IMR-90 (cell line): ENCODE data around the gene NRARP. TPM values are rescaled to one million over a fixed set of nuclear protein-coding genes. Genes with fewer than 3 reads are reported as not detected.

ENCODE experiments used
- ATAC-seq: fragments of 200-7000 bp; cut with Tn5 transposase; 2 replicates; pipeline ENCODE4 v1.9.1; 2020; ENCODE audit warnings: low read depth, mild to moderate bottlenecking, moderate library complexity
- BruUV-seq: library from RNA; stranded (reverse); fragments of 400-500 nt; replicated peaks from 2 replicates; lab custom pipeline; 2021; lab: Mats Ljungman, UMichigan
- CTCF ChIA-PET: fragments of 300-600 bp; formaldehyde crosslinking; extraction: SDS; loops from one replicate; lab custom pipeline; 2021; ENCODE audit warnings: antibody characterized with exemption; lab: Yijun Ruan, JAX
- POLR2A ChIA-PET: fragments of 300-600 bp; sonication (Branson Sonifier 250); formaldehyde crosslinking; loops from one replicate; lab custom pipeline; 2022; ENCODE audit warnings: antibody characterized with exemption; ENCODE audit not compliant: unreplicated experiment; lab: Charles Lee
- DNase-seq: peaks from one replicate; pipeline ENCODE4 v3.0.0; 2013
- H2AFZ ChIP-seq: replicated peaks from 2 replicates; pipeline ENCODE3; 2013; ENCODE audit warnings: low read length, mild to moderate bottlenecking; ENCODE audit not compliant: poor library complexity
- H2AK5ac ChIP-seq: 2 replicates; pipeline ENCODE4 v1.6.1; 2013; ENCODE audit warnings: low read depth, low read length, inconsistent platforms
- H2AK9ac ChIP-seq: replicated peaks from 2 replicates; pipeline ENCODE3; 2013; ENCODE audit warnings: mild to moderate bottlenecking, low read depth, low read length, moderate library complexity; ENCODE audit not compliant: poor library complexity
- H2BK120ac ChIP-seq: 2 replicates; pipeline ENCODE4 v1.6.1; 2013; ENCODE audit warnings: low read depth, low read length, inconsistent platforms
- H2BK15ac ChIP-seq: 3 replicates; pipeline ENCODE4 v1.6.1; 2013; ENCODE audit warnings: low read depth, low read length, inconsistent platforms
- H2BK20ac ChIP-seq: 2 replicates; pipeline ENCODE4 v1.6.1; 2013; ENCODE audit warnings: low read depth, mild to moderate bottlenecking, inconsistent platforms, low read length, moderate library complexity
- H2BK5ac ChIP-seq: 2 replicates; pipeline ENCODE4 v1.6.1; 2013; ENCODE audit warnings: mild to moderate bottlenecking, low read depth, low read length, inconsistent platforms; ENCODE audit not compliant: poor library complexity, severe bottlenecking
- H3K14ac ChIP-seq: replicated peaks from 2 replicates; pipeline ENCODE4 v1.6.1; 2013; ENCODE audit warnings: low read depth, low read length, inconsistent platforms
- H3K18ac ChIP-seq: 2 replicates; pipeline ENCODE4 v1.6.1; 2013; ENCODE audit warnings: low read depth, low read length, control low read depth
- H3K23ac ChIP-seq: 2 replicates; pipeline ENCODE4 v1.6.1; 2013; ENCODE audit warnings: low read depth, low read length, inconsistent platforms
- H3K27ac ChIP-seq: 2 replicates; pipeline ENCODE4 v1.5.1; 2013; ENCODE audit warnings: mild to moderate bottlenecking, control low read depth, low read length; ENCODE audit not compliant: insufficient read depth
- H3K27me3 ChIP-seq: 2 replicates; pipeline ENCODE4 v1.6.1; 2013; ENCODE audit warnings: low read length; ENCODE audit not compliant: control insufficient read depth, insufficient read depth
- H3K36me3 ChIP-seq: 2 replicates; pipeline ENCODE4 v1.6.1; 2013; ENCODE audit warnings: low read length, mixed read lengths; ENCODE audit not compliant: control insufficient read depth, insufficient read depth
- H3K4ac ChIP-seq: 2 replicates; pipeline ENCODE4 v1.6.1; 2013; ENCODE audit warnings: low read depth, low read length, inconsistent platforms
- H3K4me1 ChIP-seq: 2 replicates; pipeline ENCODE4 v1.6.1; 2013; ENCODE audit warnings: low read length, mixed read lengths; ENCODE audit not compliant: control insufficient read depth, insufficient read depth
- H3K4me2 ChIP-seq: 2 replicates; pipeline ENCODE4 v1.6.1; 2013; ENCODE audit warnings: low read depth, mild to moderate bottlenecking, control low read depth, low read length, moderate library complexity
- H3K4me3 ChIP-seq: 2 replicates; pipeline ENCODE4 v1.5.1; 2013; ENCODE audit warnings: low read depth, mild to moderate bottlenecking, control low read depth, low read length, moderate library complexity; ENCODE audit not compliant: insufficient read depth
- H3K56ac ChIP-seq: 2 replicates; pipeline ENCODE4 v1.6.1; 2013; ENCODE audit warnings: low read length, inconsistent platforms; ENCODE audit not compliant: insufficient read depth; ENCODE audit errors: extremely low read depth
- H3K79me1 ChIP-seq, 2 experiments: 2 replicates each; pipeline ENCODE4 v1.6.1; 2013; ENCODE audit warnings: low read length in 2 of 2, inconsistent platforms in 1 of 2, low read depth in 1 of 2
- H3K9ac ChIP-seq: 2 replicates; pipeline ENCODE4 v1.6.1; 2013; ENCODE audit warnings: low read depth, low read length, control low read depth
- H3K9me1 ChIP-seq: 2 replicates; pipeline ENCODE4 v1.6.1; 2013; ENCODE audit warnings: low read length, inconsistent platforms; ENCODE audit not compliant: insufficient read depth
- H3K9me3 ChIP-seq: 2 replicates; pipeline ENCODE4 v1.6.1; 2013; ENCODE audit warnings: low read length; ENCODE audit not compliant: control insufficient read depth, insufficient read depth
- H4K20me1 ChIP-seq: 2 replicates; pipeline ENCODE4 v1.6.1; 2013; ENCODE audit warnings: low read length, inconsistent platforms; ENCODE audit not compliant: insufficient read depth
- H4K5ac ChIP-seq: 2 replicates; pipeline ENCODE4 v1.6.1; 2013; ENCODE audit warnings: mild to moderate bottlenecking, low read depth, low read length, control low read depth
- H4K8ac ChIP-seq, 2 experiments: 2 replicates each; pipeline ENCODE4 v1.6.1; 2013; ENCODE audit warnings: low read depth in 2 of 2, low read length in 2 of 2, control low read depth in 1 of 2, inconsistent platforms in 1 of 2
- H4K91ac ChIP-seq: 2 replicates; pipeline ENCODE4 v1.6.1; 2013; ENCODE audit warnings: low read depth, low read length, inconsistent platforms; ENCODE audit not compliant: insufficient read depth
- BHLHE40 ChIP-seq: fragments of 150-350 bp; IDR thresholded peaks from 2 replicates; pipeline ENCODE4 v1.6.1; 2016; ENCODE audit warnings: mild to moderate bottlenecking, low read depth, low read length
- CEBPB ChIP-seq: IDR thresholded peaks from 2 replicates; pipeline ENCODE4 v1.6.1; 2012; ENCODE audit warnings: low read depth, low read length, improper control_type of control experiment
- CHD1 ChIP-seq: IDR thresholded peaks from 2 replicates; pipeline ENCODE4 v1.6.1; 2012; ENCODE audit warnings: low read depth, low read length, improper control_type of control experiment
- FOS ChIP-seq: fragments of 150-350 bp; IDR thresholded peaks from 2 replicates; pipeline ENCODE4 v1.6.1; 2016; ENCODE audit warnings: low read depth, low read length
- MAFK ChIP-seq: IDR thresholded peaks from 2 replicates; pipeline ENCODE4 v1.6.1; 2012; ENCODE audit warnings: low read depth, low read length, improper control_type of control experiment
- MAZ ChIP-seq: IDR thresholded peaks from 2 replicates; pipeline ENCODE4 v1.6.1; 2012; ENCODE audit warnings: low read depth, mild to moderate bottlenecking, low read length, improper control_type of control experiment, moderate library complexity, borderline replicate concordance
- MXI1 ChIP-seq: IDR thresholded peaks from 2 replicates; pipeline ENCODE4 v1.6.1; 2012; ENCODE audit warnings: low read depth, mild to moderate bottlenecking, low read length, moderate library complexity, borderline replicate concordance
- NFE2L2 ChIP-seq: fragments of 150-350 bp; IDR thresholded peaks from 2 replicates; pipeline ENCODE4 v1.6.1; 2016; ENCODE audit warnings: low read depth, mild to moderate bottlenecking, low read length
- POLR2A ChIP-seq: IDR thresholded peaks from 2 replicates; pipeline ENCODE4 v1.6.1; 2012; ENCODE audit warnings: mild to moderate bottlenecking, low read depth, low read length
- RAD21 ChIP-seq: IDR thresholded peaks from 2 replicates; pipeline ENCODE4 v1.6.1; 2012; ENCODE audit warnings: low read length, improper control_type of control experiment
- RCOR1 ChIP-seq: IDR thresholded peaks from 2 replicates; pipeline ENCODE4 v1.6.1; 2012; ENCODE audit warnings: mild to moderate bottlenecking, low read length, improper control_type of control experiment; ENCODE audit not compliant: insufficient replicate concordance
- RFX5 ChIP-seq: IDR thresholded peaks from 2 replicates; pipeline ENCODE4 v1.8.0; 2012; ENCODE audit warnings: low read depth, mild to moderate bottlenecking, low read length, moderate library complexity
- SMC3 ChIP-seq: fragments of 150-350 bp; IDR thresholded peaks from 2 replicates; pipeline ENCODE4 v1.6.1; 2016; ENCODE audit warnings: low read depth, mild to moderate bottlenecking, antibody characterized with exemption, low read length, moderate library complexity
- WGBS, 2 experiments: methylation state at CpG; one replicate each; pipeline versions ENCODE4 v1.1.5 to v1.1.7; 2013; ENCODE audit warnings: missing lambda C conversion rate in 2 of 2; ENCODE audit not compliant: insufficient read length in 1 of 2; ENCODE audit errors: extremely low coverage in 2 of 2; 5-methylcytosine and 5-hydroxymethylcytosine counted together
- dilution Hi-C: fragments of 300-500 bp; cut with HindIII; formaldehyde crosslinking; loops from one replicate; pipeline ENCODE4 v1.14.3; 2018; ENCODE audit warnings: low sequenced_read_pairs; ENCODE audit not compliant: unreplicated experiment
- in situ Hi-C: fragments of 300-500 bp; cut with MboI; formaldehyde crosslinking; loops from 3 replicates; pipeline ENCODE4 v1.14.3; 2019; ENCODE audit warnings: low sequenced_read_pairs, inconsistent platforms, mixed read lengths
- intact Hi-C: fragments of 100-400 bp; cut with micrococcal nuclease; formaldehyde crosslinking; loops from 2 replicates; pipeline ENCODE4 v1.10.0; 2022
- polyA plus RNA-seq, 3 experiments: library from polyadenylated mRNA; depleted of rRNA; stranded (reverse); fragments of >200 nt; gene quantifications; 2 replicates each; pipeline ENCODE4 v1.2.3, GENCODE V29; 2012; ENCODE audit warnings: low replicate concordance in 1 of 3
- total RNA-seq: library from RNA; depleted of rRNA; stranded (reverse); fragments of >200 nt; gene quantifications from 2 replicates; pipeline ENCODE4 v1.2.3, GENCODE V29; 2012
- TF ChIP-seq, protein P1 (sequence below): fragments of 150-350 bp; IDR thresholded peaks from 2 replicates; pipeline ENCODE4 v1.6.1; 2016; ENCODE audit warnings: low read depth, mild to moderate bottlenecking, low read length, moderate library complexity, borderline replicate concordance
- TF ChIP-seq, protein P2 (sequence below): fragments of 150-350 bp; IDR thresholded peaks from 2 replicates; pipeline ENCODE4 v1.6.1; 2017; ENCODE audit warnings: mild to moderate bottlenecking, antibody characterized with exemption, low read length, low read depth
- TF ChIP-seq, protein P3 (sequence below): conservative IDR thresholded peaks from 2 replicates; pipeline ENCODE4 v1.5.1; 2012; ENCODE audit warnings: mild to moderate bottlenecking, low read depth, low read length, improper control_type of control experiment

The NRARP gene
- total and polyA plus RNA-seq, 2 of the 4 experiments (the other 2 are of a cell fraction), result 0.15 TPM; not detected in 1

DNA sequence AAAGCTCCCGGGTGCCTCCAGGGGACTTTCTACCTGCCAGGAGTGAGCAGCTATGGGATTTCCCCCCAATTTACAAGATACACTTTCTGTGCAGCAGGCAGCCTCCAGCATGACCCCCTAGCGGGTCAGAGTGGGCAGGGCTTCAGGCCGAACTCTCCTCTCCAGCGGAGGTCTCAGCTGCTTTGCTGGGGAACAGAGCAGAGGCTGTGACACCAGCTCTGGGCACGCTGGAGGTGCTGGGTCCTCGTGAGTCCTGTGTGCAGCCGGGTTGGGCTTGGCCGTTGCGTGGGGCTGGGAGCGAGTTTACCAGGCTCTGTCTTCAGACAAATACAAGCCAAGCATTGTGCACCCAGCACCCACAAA lies 2.9 kb downstream of the NRARP start:
- H2BK120ac ChIP-seq, result no peak overlapping the region
- dilution Hi-C loops (no loop called here), intact Hi-C loops (no loop called here), in situ Hi-C loops (no loop called here)
- 57% methylated on average over 6 of the region's 10 CpGs; no CpG with 5 or more reads in 1 of the 2 experiments for WGBS, 2 experiments
- H2BK20ac ChIP-seq, result no peak overlapping the region
- no peak overlapping the region for H3K27ac ChIP-seq
- TF ChIP-seq RAD21, result no peak
- no peak for TF ChIP-seq CHD1
- TF ChIP-seq RCOR1, result no peak
- no peak for TF ChIP-seq MAZ
- TF ChIP-seq, protein P1, sequence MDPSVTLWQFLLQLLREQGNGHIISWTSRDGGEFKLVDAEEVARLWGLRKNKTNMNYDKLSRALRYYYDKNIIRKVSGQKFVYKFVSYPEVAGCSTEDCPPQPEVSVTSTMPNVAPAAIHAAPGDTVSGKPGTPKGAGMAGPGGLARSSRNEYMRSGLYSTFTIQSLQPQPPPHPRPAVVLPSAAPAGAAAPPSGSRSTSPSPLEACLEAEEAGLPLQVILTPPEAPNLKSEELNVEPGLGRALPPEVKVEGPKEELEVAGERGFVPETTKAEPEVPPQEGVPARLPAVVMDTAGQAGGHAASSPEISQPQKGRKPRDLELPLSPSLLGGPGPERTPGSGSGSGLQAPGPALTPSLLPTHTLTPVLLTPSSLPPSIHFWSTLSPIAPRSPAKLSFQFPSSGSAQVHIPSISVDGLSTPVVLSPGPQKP, result no peak
- TF ChIP-seq BHLHE40, result no peak
- TF ChIP-seq, protein P2, sequence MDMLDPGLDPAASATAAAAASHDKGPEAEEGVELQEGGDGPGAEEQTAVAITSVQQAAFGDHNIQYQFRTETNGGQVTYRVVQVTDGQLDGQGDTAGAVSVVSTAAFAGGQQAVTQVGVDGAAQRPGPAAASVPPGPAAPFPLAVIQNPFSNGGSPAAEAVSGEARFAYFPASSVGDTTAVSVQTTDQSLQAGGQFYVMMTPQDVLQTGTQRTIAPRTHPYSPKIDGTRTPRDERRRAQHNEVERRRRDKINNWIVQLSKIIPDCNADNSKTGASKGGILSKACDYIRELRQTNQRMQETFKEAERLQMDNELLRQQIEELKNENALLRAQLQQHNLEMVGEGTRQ, result no peak
- no peak for TF ChIP-seq MAFK
- TF ChIP-seq CEBPB, result no peak
- TF ChIP-seq FOS, result no peak
- no peak for TF ChIP-seq RFX5
- TF ChIP-seq SMC3, result no peak
- no peak for TF ChIP-seq NFE2L2
- TF ChIP-seq POLR2A, result no peak
- TF ChIP-seq, protein P3, sequence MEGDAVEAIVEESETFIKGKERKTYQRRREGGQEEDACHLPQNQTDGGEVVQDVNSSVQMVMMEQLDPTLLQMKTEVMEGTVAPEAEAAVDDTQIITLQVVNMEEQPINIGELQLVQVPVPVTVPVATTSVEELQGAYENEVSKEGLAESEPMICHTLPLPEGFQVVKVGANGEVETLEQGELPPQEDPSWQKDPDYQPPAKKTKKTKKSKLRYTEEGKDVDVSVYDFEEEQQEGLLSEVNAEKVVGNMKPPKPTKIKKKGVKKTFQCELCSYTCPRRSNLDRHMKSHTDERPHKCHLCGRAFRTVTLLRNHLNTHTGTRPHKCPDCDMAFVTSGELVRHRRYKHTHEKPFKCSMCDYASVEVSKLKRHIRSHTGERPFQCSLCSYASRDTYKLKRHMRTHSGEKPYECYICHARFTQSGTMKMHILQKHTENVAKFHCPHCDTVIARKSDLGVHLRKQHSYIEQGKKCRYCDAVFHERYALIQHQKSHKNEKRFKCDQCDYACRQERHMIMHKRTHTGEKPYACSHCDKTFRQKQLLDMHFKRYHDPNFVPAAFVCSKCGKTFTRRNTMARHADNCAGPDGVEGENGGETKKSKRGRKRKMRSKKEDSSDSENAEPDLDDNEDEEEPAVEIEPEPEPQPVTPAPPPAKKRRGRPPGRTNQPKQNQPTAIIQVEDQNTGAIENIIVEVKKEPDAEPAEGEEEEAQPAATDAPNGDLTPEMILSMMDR, result no peak
- TF ChIP-seq MXI1, result no peak
- peaks cover 3% of the 10 kb centered on the region; the same call in 1 of the 2 replicates for H3K9me3 ChIP-seq
- H2AFZ ChIP-seq, result no peak overlapping the region
- no peaks in the 10 kb centered on the region for H3K79me1 ChIP-seq
- no peak overlapping the region for H2BK5ac ChIP-seq
- no peak overlapping the region for H2AK5ac ChIP-seq
- ChIA-PET POLR2A (no interaction called here), CTCF (no interaction called here)
- H3K14ac ChIP-seq, result no peak overlapping the region
- H3K9ac ChIP-seq, result no peak overlapping the region
- H3K27me3 ChIP-seq, result peaks cover 33% of the 10 kb centered on the region
- no peak overlapping the region for H3K23ac ChIP-seq
- H4K5ac ChIP-seq, result no peak overlapping the region
- ATAC-seq, result no peak
- no peaks in the 10 kb centered on the region for H3K36me3 ChIP-seq
- no peak overlapping the region for H3K56ac ChIP-seq
- H3K9me1 ChIP-seq, result no peaks in the 10 kb centered on the region
- no peak overlapping the region for H2AK9ac ChIP-seq
- no peak overlapping the region for H2BK15ac ChIP-seq
- no peak overlapping the region for H3K4me2 ChIP-seq
- H4K91ac ChIP-seq, result no peak overlapping the region
- no peak overlapping the region for H3K4ac ChIP-seq
- no peak overlapping the region for H3K18ac ChIP-seq
- BruUV-seq, result no TSS peak
- peaks cover 3% of the 10 kb centered on the region for H3K4me1 ChIP-seq
- no peak overlapping the region for H3K4me3 ChIP-seq
- no peak for DNase-seq
- no peak overlapping the region for H4K8ac ChIP-seq
- H4K20me1 ChIP-seq, result peaks cover 4% of the 10 kb centered on the region; the same call in 1 of the 2 replicates
